WTC11 (cell line): ENCODE measurements around the gene KCTD21. TPM values are rescaled to one million over a fixed set of nuclear protein-coding genes. Genes with fewer than 3 reads are reported as not detected.

ENCODE experiments used
- AFF4 ChIP-seq: sonication (generic); formaldehyde crosslinking; IDR thresholded peaks from 2 replicates; pipeline ENCODE4 v1.8.1; 2023; ENCODE audit warnings: mild to moderate bottlenecking, missing genetic modification reagents, borderline replicate concordance
- ATF1 ChIP-seq: sonication (generic); formaldehyde crosslinking; IDR thresholded peaks from 2 replicates; pipeline ENCODE4 v1.8.1; 2023; ENCODE audit warnings: mild to moderate bottlenecking, moderate library complexity, missing genetic modification reagents
- ATF3 ChIP-seq: sonication (generic); formaldehyde crosslinking; conservative IDR thresholded peaks from 2 replicates; pipeline ENCODE4 v1.8.1; 2022; ENCODE audit warnings: mild to moderate bottlenecking, missing genetic modification reagents
- FOXJ3 ChIP-seq: sonication (generic); formaldehyde crosslinking; IDR thresholded peaks from 2 replicates; pipeline ENCODE4 v1.9.0; 2021; ENCODE audit warnings: missing genetic modification reagents, mild to moderate bottlenecking, borderline replicate concordance
- FOXP1 ChIP-seq: sonication (generic); formaldehyde crosslinking; IDR thresholded peaks from 2 replicates; pipeline ENCODE4 v1.8.0; 2022; ENCODE audit warnings: missing genetic modification reagents, mild to moderate bottlenecking, moderate library complexity, borderline replicate concordance
- MXD4 ChIP-seq: fragments of 250-450 bp; sonication (Bioruptor Pico); IDR thresholded peaks from 2 replicates; pipeline ENCODE4 v1.8.0; 2021; ENCODE audit warnings: mild to moderate bottlenecking, moderate library complexity, borderline replicate concordance
- NFE2L1 ChIP-seq: sonication (generic); formaldehyde crosslinking; IDR thresholded peaks from 2 replicates; pipeline ENCODE4 v1.8.1; 2023; ENCODE audit warnings: missing genetic modification reagents
- NR1H2 ChIP-seq: sonication (generic); formaldehyde crosslinking; IDR thresholded peaks from 2 replicates; pipeline ENCODE4 v1.9.0; 2021; ENCODE audit warnings: mild to moderate bottlenecking, moderate library complexity, missing genetic modification reagents
- NR2C2 ChIP-seq: sonication (generic); formaldehyde crosslinking; IDR thresholded peaks from 2 replicates; pipeline ENCODE4 v1.8.0; 2022; ENCODE audit warnings: mild to moderate bottlenecking, missing genetic modification reagents
- OVOL2 ChIP-seq: fragments of 250-450 bp; sonication (Bioruptor Pico); IDR thresholded peaks from 2 replicates; pipeline ENCODE4 v1.9.0; 2021; ENCODE audit warnings: mild to moderate bottlenecking, borderline replicate concordance
- RELA ChIP-seq: sonication (generic); formaldehyde crosslinking; IDR thresholded peaks from 2 replicates; pipeline ENCODE4 v1.8.1; 2022; ENCODE audit warnings: missing genetic modification reagents, mild to moderate bottlenecking, borderline replicate concordance
- RORB ChIP-seq: fragments of 250-450 bp; sonication (Bioruptor Pico); IDR thresholded peaks from 2 replicates; pipeline ENCODE4 v1.9.0; 2021; ENCODE audit warnings: mild to moderate bottlenecking
- SOX15 ChIP-seq: fragments of 250-450 bp; sonication (Bioruptor Pico); IDR thresholded peaks from 2 replicates; pipeline ENCODE4 v1.9.0; 2021; ENCODE audit warnings: mild to moderate bottlenecking
- TCF7 ChIP-seq: sonication (generic); formaldehyde crosslinking; IDR thresholded peaks from 2 replicates; pipeline ENCODE4 v1.8.0; 2022; ENCODE audit warnings: mild to moderate bottlenecking, low read depth, missing genetic modification reagents, moderate library complexity
- TEAD1 ChIP-seq: sonication (generic); formaldehyde crosslinking; IDR thresholded peaks from 2 replicates; pipeline ENCODE4 v1.8.0; 2022; ENCODE audit warnings: mild to moderate bottlenecking, missing genetic modification reagents
- USF1 ChIP-seq: sonication (generic); formaldehyde crosslinking; IDR thresholded peaks from 2 replicates; pipeline ENCODE4 v1.8.0; 2022; ENCODE audit warnings: mild to moderate bottlenecking, missing genetic modification reagents
- ZBTB21 ChIP-seq: sonication (generic); formaldehyde crosslinking; IDR thresholded peaks from 2 replicates; pipeline ENCODE4 v1.8.1; 2023; ENCODE audit warnings: mild to moderate bottlenecking, missing genetic modification reagents, borderline replicate concordance
- ZNF416 ChIP-seq: fragments of 250-450 bp; sonication (Bioruptor Pico); IDR thresholded peaks from 2 replicates; pipeline ENCODE4 v1.9.0; 2021; ENCODE audit warnings: mild to moderate bottlenecking, inconsistent platforms
- ZNF671 ChIP-seq: fragments of 250-450 bp; sonication (Bioruptor Pico); IDR thresholded peaks from 2 replicates; pipeline ENCODE4 v1.8.0; 2021; ENCODE audit warnings: mild to moderate bottlenecking
- total RNA-seq: library from RNA; stranded (reverse); gene quantifications from 3 replicates; pipeline ENCODE4 v1.2.3, GENCODE V29; 2021
- TF ChIP-seq, protein P1 (sequence below): fragments of 250-450 bp; sonication (Bioruptor Pico); IDR thresholded peaks from 2 replicates; pipeline ENCODE4 v1.8.0; 2021; ENCODE audit warnings: mild to moderate bottlenecking
- TF ChIP-seq, protein P2 (sequence below): sonication (generic); formaldehyde crosslinking; IDR thresholded peaks from 2 replicates; pipeline ENCODE4 v1.8.0; 2022; ENCODE audit warnings: mild to moderate bottlenecking, missing genetic modification reagents

Gene KCTD21
- total RNA-seq, 1 experiment from 2014 or later, result 2.8 TPM

DNA sequence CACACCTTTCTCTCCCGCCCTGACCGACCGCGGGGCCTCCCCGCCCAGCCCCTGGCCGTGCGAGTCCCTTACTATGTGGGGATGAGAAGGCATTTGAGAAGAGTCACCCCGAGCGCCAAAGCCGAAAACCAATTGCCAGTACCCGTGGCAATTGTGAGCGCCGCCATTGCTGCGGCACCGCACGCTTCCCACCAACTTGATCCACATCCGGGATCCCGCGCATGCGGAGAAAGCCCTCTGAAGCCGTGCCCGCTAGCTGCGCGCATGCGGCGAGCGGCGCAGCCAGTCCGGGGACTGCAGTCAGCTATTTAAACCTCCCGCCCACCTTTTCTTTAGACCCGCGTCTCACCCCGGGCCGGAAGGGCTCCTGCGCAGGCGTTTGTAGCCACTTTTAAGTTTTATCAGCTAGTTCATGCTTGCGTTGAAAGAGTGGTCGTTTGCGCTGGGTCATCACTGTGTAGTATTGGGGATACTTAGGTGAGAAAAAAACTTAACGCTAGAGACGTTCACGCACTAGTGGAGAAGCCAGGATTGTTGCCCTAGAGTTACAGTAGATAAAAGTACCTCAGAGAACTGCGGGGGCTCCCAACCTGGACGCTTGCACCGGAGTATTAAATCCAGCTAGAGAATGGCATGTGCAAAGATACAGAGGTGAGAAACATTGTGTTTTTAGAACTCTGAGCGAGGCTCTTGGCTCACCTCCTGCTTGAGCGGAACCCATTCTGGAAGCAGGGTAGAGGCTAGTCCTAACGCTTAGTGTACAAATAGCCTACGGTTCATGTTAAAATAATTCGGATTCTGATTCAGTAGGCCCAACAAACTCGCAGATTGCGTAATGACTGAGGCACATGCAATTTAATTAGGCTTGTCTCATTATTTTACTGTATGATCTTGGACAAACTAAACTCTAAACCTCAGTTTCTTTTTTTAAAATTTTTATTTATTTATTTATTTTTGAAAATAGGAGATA is 48.7 kb downstream of the KCTD21 start, which contains the start of gene ALG8 (continued):
- TF ChIP-seq, protein P1, sequence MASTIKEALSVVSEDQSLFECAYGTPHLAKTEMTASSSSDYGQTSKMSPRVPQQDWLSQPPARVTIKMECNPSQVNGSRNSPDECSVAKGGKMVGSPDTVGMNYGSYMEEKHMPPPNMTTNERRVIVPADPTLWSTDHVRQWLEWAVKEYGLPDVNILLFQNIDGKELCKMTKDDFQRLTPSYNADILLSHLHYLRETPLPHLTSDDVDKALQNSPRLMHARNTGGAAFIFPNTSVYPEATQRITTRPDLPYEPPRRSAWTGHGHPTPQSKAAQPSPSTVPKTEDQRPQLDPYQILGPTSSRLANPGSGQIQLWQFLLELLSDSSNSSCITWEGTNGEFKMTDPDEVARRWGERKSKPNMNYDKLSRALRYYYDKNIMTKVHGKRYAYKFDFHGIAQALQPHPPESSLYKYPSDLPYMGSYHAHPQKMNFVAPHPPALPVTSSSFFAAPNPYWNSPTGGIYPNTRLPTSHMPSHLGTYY (CRISPR knock-in tag), result no peak
- TF ChIP-seq NR2C2 (CRISPR knock-in tag) (0 out of 2 replicates have a peak, but pooled peaks have one; percentile 21), RELA (CRISPR knock-in tag) (no peak), NR1H2 (no peak), MXD4 (CRISPR knock-in tag) (no peak), SOX15 (CRISPR knock-in tag) (no peak), ATF3 (no peak), ZNF671 (CRISPR knock-in tag) (no peak), ZBTB21 (CRISPR knock-in tag) (0 out of 2 replicates have a peak, but pooled peaks have one; percentile 49), OVOL2 (CRISPR knock-in tag) (no peak), RORB (CRISPR knock-in tag) (no peak), ATF1 (CRISPR knock-in tag) (peak; percentile 72; the same call in 1 of the 2 replicates), ZNF416 (CRISPR knock-in tag) (no peak), FOXP1 (CRISPR knock-in tag) (peak; percentile 82; the same call in 1 of the 2 replicates), NFE2L1 (CRISPR knock-in tag) (no peak), USF1 (CRISPR knock-in tag) (no peak; the same call in 1 of the 2 replicates), TEAD1 (peak; percentile 67; the same call in 1 of the 2 replicates), AFF4 (CRISPR knock-in tag) (peak; percentile 88; the same call in 1 of the 2 replicates), FOXJ3 (peak; percentile 47; the same call in 1 of the 2 replicates), TCF7 (CRISPR knock-in tag) (peak; percentile 71; the same call in 1 of the 2 replicates)
- TF ChIP-seq, protein P2, sequence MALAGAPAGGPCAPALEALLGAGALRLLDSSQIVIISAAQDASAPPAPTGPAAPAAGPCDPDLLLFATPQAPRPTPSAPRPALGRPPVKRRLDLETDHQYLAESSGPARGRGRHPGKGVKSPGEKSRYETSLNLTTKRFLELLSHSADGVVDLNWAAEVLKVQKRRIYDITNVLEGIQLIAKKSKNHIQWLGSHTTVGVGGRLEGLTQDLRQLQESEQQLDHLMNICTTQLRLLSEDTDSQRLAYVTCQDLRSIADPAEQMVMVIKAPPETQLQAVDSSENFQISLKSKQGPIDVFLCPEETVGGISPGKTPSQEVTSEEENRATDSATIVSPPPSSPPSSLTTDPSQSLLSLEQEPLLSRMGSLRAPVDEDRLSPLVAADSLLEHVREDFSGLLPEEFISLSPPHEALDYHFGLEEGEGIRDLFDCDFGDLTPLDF (CRISPR knock-in tag), result peak; percentile 75
